ENCODE data around the gene UQCR11. TPM values are rescaled to one million over a fixed set of nuclear protein-coding genes. Genes with fewer than 3 reads are reported as not detected.

The UQCR11 gene
- total RNA-seq, 2 donors from 2014 or later = 12.2 to 52.4 TPM

DNA sequence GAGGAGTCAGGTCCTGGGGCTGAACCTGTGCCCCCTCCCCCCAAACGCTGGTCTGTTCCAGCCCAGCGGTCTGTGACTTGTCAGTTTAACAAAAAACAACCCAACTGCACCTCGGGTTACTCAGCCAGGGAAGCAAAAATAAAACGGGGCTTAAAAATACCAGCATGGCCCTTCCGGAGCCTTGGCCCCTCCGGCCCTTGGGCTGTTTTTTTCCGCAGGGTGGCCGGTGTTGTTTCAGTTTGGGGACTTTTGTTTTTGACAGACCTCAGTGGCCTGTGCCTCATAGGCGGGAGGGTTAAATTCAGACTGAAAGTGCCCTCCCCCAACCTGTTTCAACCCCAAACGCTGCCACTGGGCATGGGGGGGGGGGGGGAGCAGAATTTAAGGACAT lies 43.2 kb upstream of the UQCR11 start:
- intact Hi-C loops (cut with DNase I) = no loop called here
- no peaks in the 10 kb centered on the region for H3K9me3 ChIP-seq
- WGBS, 2 donors = 78 to 79% methylated on average over 9 to 10 of the region's 10 CpGs
- peaks cover 11% of the 10 kb centered on the region for H3K4me1 ChIP-seq
- no peak for TF ChIP-seq POLR2A (IDR thresholded peaks at IDR 0.05)
- TF ChIP-seq, protein P1, sequence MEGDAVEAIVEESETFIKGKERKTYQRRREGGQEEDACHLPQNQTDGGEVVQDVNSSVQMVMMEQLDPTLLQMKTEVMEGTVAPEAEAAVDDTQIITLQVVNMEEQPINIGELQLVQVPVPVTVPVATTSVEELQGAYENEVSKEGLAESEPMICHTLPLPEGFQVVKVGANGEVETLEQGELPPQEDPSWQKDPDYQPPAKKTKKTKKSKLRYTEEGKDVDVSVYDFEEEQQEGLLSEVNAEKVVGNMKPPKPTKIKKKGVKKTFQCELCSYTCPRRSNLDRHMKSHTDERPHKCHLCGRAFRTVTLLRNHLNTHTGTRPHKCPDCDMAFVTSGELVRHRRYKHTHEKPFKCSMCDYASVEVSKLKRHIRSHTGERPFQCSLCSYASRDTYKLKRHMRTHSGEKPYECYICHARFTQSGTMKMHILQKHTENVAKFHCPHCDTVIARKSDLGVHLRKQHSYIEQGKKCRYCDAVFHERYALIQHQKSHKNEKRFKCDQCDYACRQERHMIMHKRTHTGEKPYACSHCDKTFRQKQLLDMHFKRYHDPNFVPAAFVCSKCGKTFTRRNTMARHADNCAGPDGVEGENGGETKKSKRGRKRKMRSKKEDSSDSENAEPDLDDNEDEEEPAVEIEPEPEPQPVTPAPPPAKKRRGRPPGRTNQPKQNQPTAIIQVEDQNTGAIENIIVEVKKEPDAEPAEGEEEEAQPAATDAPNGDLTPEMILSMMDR (IDR thresholded peaks at IDR 0.05) = no peak
- no peak overlapping the region for H3K4me3 ChIP-seq
- H3K27me3 ChIP-seq = no peaks in the 10 kb centered on the region
- DNase-seq (no peak), ATAC-seq (no peak)
- no peak overlapping the region for H3K27ac ChIP-seq
- no peaks in the 10 kb centered on the region for H3K36me3 ChIP-seq (replicated peaks in 1 of 2; ENCODE audit: insufficient read depth in 1 of 2, low read depth in 2 of 2)

DNA sequence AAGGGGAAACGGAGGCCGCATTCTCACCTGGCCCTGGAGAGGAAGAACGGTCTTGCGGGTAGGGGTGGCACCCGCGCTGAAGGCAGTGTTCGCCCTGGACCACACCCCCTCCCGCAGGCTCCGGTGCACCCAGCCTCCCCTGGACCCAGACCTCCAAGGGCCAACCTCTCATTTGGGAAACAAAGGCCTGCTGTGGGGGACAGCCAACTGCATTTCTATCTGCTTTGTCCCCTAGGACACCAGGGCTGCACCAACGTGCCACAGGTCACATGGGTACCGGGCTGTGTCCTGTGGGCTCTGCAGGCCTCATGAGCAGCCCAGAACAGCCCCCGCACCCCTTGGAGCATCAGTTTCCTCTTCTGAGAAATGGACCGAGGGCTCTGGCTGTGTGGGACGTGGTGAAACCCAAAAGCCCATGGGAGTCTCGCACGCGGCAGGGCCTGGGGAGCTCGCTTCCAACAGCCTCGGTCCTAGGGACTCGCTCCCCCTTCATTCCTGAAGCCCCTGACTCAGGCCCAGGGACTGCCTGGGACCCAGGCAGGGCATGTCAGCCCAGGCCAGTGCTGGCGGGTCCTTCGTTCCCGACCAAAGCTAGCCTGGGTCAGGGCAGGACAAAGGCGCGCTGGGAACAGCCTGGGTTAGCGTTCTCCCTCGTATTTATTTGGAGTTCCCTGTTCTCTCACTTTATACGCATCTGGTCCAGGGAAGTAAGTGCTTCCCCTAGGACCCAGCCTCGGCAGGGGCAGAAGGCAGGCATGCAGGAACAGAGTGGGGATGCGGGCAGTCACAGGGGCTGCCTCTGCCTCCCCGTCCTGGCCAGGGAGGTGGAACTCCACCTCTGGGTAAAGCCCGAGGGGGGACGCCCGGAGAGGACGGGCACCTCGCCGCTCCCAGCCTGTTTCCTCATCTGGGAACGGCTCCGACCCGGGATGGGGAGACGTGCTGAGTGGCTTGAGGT lies 42.5 kb upstream of the UQCR11 start:
- H3K27me3 ChIP-seq = no peaks in the 10 kb centered on the region
- TF ChIP-seq POLR2A (IDR thresholded peaks at IDR 0.05) = no peak
- DNase-seq (no peak), ATAC-seq (no peak)
- no peaks in the 10 kb centered on the region for H3K36me3 ChIP-seq (replicated peaks in 1 of 2; ENCODE audit: insufficient read depth in 1 of 2, low read depth in 2 of 2)
- no peaks in the 10 kb centered on the region for H3K9me3 ChIP-seq
- WGBS, 2 donors = 91 to 92% methylated on average over 21 to 41 of the region's 41 CpGs
- H3K4me1 ChIP-seq = peaks cover 11% of the 10 kb centered on the region
- no peak overlapping the region for H3K4me3 ChIP-seq
- intact Hi-C loops (cut with DNase I) = no loop called here
- no peak overlapping the region for H3K27ac ChIP-seq

DNA sequence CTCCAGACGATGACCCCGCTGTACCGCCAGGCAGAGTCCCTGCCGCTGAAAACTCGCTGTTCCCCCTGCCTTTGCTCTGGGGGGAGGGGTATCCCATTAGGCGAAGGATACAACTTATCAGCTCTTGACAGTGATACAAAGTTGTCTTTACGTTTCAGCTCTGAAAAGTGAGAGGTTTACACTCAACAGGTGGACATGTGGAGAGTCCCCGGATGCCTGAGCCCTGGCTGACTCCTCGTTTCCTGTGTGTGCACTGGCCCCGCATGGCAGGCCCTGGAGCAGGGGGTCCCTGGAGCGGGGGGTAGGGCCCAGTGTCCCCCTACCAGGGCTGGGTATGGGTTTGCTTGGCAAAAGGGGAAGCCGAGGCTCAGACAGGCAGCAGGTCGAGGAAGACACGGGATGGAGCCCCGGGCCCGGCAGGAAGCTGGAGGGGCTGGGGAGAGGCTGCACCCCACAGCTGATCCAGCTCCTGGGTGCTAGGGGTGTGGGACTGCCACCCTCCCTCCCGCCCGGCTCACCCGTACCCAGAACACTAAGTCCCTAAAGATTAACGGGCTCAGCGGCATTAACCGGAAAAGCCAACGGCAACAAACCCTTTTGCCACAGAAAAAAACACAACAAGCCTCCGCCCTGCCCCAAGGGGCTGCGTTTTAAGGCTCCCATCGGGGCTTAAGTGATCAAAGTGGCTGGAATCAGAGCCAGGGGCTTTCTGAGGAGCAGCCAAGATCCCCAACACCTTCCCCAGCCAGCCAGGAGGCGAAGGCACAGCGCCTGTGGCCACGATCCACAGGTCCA lies 41.6 kb upstream of the UQCR11 start:
- peaks cover 11% of the 10 kb centered on the region for H3K4me1 ChIP-seq
- WGBS, 2 donors = 90 to 91% methylated on average over 18 to 29 of the region's 29 CpGs
- H3K27me3 ChIP-seq = no peaks in the 10 kb centered on the region
- no peak for TF ChIP-seq POLR2A (IDR thresholded peaks at IDR 0.05)
- TF ChIP-seq, protein P1 (IDR thresholded peaks at IDR 0.05) = no peak
- H3K9me3 ChIP-seq = no peaks in the 10 kb centered on the region
- no peak overlapping the region for H3K4me3 ChIP-seq
- no peaks in the 10 kb centered on the region for H3K36me3 ChIP-seq (replicated peaks in 1 of 2; ENCODE audit: insufficient read depth in 1 of 2, low read depth in 2 of 2)
- ATAC-seq (no peak), DNase-seq (no peak)
- intact Hi-C loops (cut with DNase I) = no loop called here
- H3K27ac ChIP-seq = no peak overlapping the region

DNA sequence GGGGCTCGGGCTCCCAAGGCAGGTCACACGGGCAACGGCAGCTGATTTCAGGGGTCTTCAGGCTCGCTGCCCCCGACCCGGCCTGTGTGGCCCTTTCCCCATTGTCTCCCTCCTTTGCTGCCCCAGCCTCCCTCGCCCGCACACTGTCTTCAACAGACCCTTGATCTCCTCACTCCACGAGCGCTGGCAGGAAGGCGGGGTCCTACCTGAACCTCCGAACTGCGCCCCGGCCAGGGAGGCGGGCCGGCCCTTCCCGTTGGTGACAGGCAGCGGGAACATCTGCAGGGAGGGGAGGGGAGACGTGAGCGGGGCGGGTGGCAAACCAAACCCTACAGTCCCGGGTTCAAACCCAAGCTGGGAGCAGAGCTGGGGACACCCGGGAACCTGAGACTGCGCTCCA lies 40.9 kb upstream of the UQCR11 start:
- no peak for DNase-seq
- no peak for ATAC-seq
- Histone ChIP-seq H3K36me3 (replicated peaks in 1 of 2; ENCODE audit: insufficient read depth in 1 of 2, low read depth in 2 of 2) (no peaks in the 10 kb centered on the region), H3K27me3 (no peaks in the 10 kb centered on the region), H3K4me1 (peaks cover 8% of the 10 kb centered on the region), H3K9me3 (no peaks in the 10 kb centered on the region), H3K4me3 (no peak overlapping the region), H3K27ac (no peak overlapping the region)
- intact Hi-C loops (cut with DNase I) = no loop called here
- TF ChIP-seq, protein P1 (IDR thresholded peaks at IDR 0.05) = no peak
- TF ChIP-seq POLR2A (IDR thresholded peaks at IDR 0.05) = no peak
- WGBS, 2 donors = 84 to 91% methylated on average over 9 to 20 of the region's 24 CpGs

DNA sequence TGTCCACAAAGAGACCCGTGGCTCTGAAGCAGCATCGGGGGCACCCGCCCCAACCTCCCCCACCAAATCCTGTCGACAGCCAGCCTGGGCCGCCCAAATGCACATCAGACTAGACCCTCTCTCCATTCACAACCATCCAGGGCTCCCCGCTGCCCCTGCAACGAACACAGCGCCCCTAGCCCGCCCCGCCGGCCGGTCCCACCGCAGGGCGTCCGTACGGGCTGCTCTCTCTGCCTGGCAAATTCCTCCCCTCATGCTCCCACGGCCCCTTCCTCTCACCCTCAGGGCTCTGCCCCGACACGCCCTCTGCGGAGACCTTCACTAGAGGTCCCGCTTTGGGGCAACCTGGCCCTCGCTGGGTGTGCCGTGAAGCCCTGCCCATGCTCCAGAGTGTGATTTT lies 40.0 kb upstream of the UQCR11 start:
- 94 to 97% methylated on average over 20 of the region's 23 CpGs for whole genome bisulfite sequencing, 2 donors
- TF ChIP-seq, protein P1 (IDR thresholded peaks at IDR 0.05) = no peak
- no peak for TF ChIP-seq POLR2A (IDR thresholded peaks at IDR 0.05)
- DNase-seq (no peak), ATAC-seq (no peak)
- Histone ChIP-seq H3K4me3 (no peak overlapping the region), H3K27ac (no peak overlapping the region), H3K36me3 (replicated peaks in 1 of 2; ENCODE audit: insufficient read depth in 1 of 2, low read depth in 2 of 2) (no peaks in the 10 kb centered on the region), H3K27me3 (no peaks in the 10 kb centered on the region), H3K9me3 (no peaks in the 10 kb centered on the region), H3K4me1 (no peaks in the 10 kb centered on the region)
- intact Hi-C loops (cut with DNase I) = no loop called here

Measured in body of pancreas (tissue), 4 donors.